Breast epithelium (tissue), 3 donors: ENCODE measurements around the gene LRRTM4.

Experiments used
- POLR2A ChIP-seq: fragments of 450-650 bp; IDR thresholded peaks from one replicate; pipeline ENCODE4 v1.6.1; 2016; ENCODE audit warnings: antibody characterized with exemption, mild to moderate bottlenecking, moderate library complexity
- POLR2AphosphoS5 ChIP-seq, 3 donors: sonication (generic); formaldehyde crosslinking; IDR thresholded peaks; one replicate each; pipeline ENCODE4 v1.6.1; 2017; ENCODE audit warnings: antibody characterized with exemption in 3 of 3
- TF ChIP-seq, protein P1 (sequence below), 3 donors: fragments of 450-650 bp; IDR thresholded peaks; one replicate each; pipeline ENCODE4 v1.5.1; 2016 to 2017; ENCODE audit warnings: antibody characterized with exemption in 3 of 3, mild to moderate bottlenecking in 3 of 3, moderate library complexity in 3 of 3

DNA sequence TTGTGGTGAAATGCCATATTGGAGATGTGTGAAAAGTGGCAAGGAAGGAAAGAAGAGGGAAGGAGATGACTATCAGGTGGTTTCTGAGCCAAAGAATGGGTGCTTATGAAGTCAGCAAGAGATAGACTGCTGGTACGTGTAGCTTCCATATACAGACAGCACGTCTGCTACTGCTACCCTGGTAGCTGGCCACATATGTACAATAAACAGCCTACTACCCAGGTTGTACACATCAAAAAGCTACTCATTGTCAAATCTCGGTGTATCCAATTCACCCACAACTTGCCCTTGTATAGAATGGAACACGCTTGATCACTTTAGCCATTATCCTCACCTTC is 761.8 kb downstream of the LRRTM4 start:
- TF ChIP-seq, protein P1, sequence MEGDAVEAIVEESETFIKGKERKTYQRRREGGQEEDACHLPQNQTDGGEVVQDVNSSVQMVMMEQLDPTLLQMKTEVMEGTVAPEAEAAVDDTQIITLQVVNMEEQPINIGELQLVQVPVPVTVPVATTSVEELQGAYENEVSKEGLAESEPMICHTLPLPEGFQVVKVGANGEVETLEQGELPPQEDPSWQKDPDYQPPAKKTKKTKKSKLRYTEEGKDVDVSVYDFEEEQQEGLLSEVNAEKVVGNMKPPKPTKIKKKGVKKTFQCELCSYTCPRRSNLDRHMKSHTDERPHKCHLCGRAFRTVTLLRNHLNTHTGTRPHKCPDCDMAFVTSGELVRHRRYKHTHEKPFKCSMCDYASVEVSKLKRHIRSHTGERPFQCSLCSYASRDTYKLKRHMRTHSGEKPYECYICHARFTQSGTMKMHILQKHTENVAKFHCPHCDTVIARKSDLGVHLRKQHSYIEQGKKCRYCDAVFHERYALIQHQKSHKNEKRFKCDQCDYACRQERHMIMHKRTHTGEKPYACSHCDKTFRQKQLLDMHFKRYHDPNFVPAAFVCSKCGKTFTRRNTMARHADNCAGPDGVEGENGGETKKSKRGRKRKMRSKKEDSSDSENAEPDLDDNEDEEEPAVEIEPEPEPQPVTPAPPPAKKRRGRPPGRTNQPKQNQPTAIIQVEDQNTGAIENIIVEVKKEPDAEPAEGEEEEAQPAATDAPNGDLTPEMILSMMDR (IDR thresholded peaks at IDR 0.05): no peak
- TF ChIP-seq POLR2A (no peak), POLR2AphosphoS5 (IDR thresholded peaks at IDR 0.05) (no peak)
